ENCODE results near the gene ATG7. TPM values are rescaled to one million over a fixed set of nuclear protein-coding genes. Genes with fewer than 3 reads are reported as not detected.

ATG7 gene, protein sequence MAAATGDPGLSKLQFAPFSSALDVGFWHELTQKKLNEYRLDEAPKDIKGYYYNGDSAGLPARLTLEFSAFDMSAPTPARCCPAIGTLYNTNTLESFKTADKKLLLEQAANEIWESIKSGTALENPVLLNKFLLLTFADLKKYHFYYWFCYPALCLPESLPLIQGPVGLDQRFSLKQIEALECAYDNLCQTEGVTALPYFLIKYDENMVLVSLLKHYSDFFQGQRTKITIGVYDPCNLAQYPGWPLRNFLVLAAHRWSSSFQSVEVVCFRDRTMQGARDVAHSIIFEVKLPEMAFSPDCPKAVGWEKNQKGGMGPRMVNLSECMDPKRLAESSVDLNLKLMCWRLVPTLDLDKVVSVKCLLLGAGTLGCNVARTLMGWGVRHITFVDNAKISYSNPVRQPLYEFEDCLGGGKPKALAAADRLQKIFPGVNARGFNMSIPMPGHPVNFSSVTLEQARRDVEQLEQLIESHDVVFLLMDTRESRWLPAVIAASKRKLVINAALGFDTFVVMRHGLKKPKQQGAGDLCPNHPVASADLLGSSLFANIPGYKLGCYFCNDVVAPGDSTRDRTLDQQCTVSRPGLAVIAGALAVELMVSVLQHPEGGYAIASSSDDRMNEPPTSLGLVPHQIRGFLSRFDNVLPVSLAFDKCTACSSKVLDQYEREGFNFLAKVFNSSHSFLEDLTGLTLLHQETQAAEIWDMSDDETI
- 10 to 100 TPM; 31.0 to 33.1 TPM for total RNA-seq

DNA sequence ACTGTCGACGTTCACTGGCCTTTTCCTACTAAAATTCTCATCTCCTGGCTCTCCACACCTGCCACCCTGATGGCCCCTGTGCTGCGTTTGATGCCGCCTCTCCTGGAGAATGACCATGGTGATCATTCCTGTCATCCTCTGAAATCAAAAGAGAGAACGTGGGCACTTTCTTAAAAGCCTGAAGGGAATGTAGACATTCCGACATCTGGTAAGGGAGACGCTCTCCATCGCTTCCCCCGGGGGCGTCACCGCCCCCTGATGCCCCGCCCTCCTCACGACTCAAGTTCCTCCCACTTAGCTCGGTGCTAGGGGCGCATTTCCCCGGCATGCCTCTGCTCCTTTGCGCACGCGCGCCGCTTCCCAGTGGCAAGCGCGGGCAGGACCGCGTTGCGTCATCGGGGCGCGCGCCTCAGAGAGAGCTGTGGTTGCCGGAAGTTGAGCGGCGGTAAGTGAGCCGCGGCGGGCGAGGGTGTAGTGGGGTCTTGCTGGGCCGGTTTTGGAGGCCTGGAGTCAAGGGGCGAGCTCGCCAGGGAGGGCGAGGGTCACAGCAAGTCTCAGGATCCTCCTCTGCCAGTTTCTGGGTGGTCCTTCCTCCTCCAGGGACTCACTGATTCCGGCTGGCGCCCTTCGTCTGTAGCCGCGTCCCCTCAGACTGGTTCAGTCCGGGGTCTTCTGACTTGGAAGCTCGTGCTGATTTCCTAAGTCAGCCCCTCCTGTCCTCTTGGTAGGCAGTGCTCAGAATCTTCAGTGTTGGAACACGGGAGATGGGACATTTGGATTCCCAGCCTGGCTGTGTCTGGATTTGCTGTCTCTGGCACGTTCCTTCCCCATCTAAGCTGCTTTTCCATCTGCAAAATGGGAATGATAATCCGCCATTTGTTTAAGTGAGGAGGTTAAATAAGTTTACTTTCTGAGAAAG is at the start of gene ATG7:
Gene ATG7 (plus strand): TSS at position 412 of the 919 bp plus-strand sequence. CDS start 26,299 bp downstream, outside the sequence.
- DNase-seq, result peak; percentile 98
- no peaks in the 10 kb centered on the region for H3K27me3 Mint-ChIP-seq
- POLR2A ChIA-PET, result interaction anchor here (0.6 to 2.5 kb wide), 12 partner anchors 10 to 1973 kb away, joined by 3 to 15 read pairs (median 4); no protein-coding TSS in a partner anchor
- peaks cover 46% of the 10 kb centered on the region for H3K4me1 Mint-ChIP-seq (ENCODE audit: low read depth)
- peak within 1 kb of the TSS; percentile 85 for H3K4me3 Mint-ChIP-seq
- peak; percentile 99 for ATAC-seq
- H3K27ac Mint-ChIP-seq, result peak within 1 kb of the TSS; percentile 95
- TF ChIP-seq, protein P1, sequence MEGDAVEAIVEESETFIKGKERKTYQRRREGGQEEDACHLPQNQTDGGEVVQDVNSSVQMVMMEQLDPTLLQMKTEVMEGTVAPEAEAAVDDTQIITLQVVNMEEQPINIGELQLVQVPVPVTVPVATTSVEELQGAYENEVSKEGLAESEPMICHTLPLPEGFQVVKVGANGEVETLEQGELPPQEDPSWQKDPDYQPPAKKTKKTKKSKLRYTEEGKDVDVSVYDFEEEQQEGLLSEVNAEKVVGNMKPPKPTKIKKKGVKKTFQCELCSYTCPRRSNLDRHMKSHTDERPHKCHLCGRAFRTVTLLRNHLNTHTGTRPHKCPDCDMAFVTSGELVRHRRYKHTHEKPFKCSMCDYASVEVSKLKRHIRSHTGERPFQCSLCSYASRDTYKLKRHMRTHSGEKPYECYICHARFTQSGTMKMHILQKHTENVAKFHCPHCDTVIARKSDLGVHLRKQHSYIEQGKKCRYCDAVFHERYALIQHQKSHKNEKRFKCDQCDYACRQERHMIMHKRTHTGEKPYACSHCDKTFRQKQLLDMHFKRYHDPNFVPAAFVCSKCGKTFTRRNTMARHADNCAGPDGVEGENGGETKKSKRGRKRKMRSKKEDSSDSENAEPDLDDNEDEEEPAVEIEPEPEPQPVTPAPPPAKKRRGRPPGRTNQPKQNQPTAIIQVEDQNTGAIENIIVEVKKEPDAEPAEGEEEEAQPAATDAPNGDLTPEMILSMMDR (IDR thresholded peaks at IDR 0.05), result no peak
- H3K36me3 Mint-ChIP-seq (ENCODE audit: low read depth), result peaks cover 33% of the 10 kb centered on the region
- CTCF ChIA-PET, result interaction anchor here (0.7 to 3.1 kb wide), 7 partner anchors 12 to 1497 kb away, joined by 3 to 13 read pairs (median 6); no protein-coding TSS in a partner anchor
- H3K9me3 Mint-ChIP-seq, result peaks cover 8% of the 10 kb centered on the region
- intact Hi-C loops (cut with micrococcal nuclease), result no loop called here

DNA sequence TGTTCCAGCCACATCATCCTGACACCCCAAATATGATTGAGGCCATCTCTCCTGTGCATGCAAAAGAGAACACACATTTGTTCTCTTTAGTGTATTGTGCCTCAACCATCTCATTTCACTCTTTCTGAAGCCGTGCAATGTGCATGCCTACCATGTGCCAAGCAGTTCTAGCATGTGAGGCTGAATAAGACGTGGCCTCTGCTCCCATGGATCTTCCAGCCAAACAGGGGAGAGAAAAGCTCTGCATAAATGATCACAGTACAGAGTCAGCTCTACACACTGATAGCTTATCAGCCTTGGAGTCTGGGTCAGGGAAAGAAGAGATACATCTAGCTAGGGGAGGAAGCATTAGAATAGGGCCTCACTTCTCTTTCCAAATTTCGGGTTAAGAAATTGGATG is 48.2 kb upstream of the ATG7 start:
- intact Hi-C loops (cut with micrococcal nuclease), result no loop called here
- POLR2A ChIA-PET, result no interaction called here
- no peaks in the 10 kb centered on the region for H3K36me3 Mint-ChIP-seq (ENCODE audit: low read depth)
- DNase-seq (no peak), ATAC-seq (no peak)
- TF ChIP-seq, protein P1 (IDR thresholded peaks at IDR 0.05), result no peak
- H3K4me1 Mint-ChIP-seq (ENCODE audit: low read depth), result peaks cover 16% of the 10 kb centered on the region
- no peaks in the 10 kb centered on the region for H3K9me3 Mint-ChIP-seq
- peaks cover 1% of the 10 kb centered on the region for H3K27me3 Mint-ChIP-seq
- H3K4me3 Mint-ChIP-seq, result no peak overlapping the region
- CTCF ChIA-PET, result no interaction called here
- H3K27ac Mint-ChIP-seq, result no peak overlapping the region

DNA sequence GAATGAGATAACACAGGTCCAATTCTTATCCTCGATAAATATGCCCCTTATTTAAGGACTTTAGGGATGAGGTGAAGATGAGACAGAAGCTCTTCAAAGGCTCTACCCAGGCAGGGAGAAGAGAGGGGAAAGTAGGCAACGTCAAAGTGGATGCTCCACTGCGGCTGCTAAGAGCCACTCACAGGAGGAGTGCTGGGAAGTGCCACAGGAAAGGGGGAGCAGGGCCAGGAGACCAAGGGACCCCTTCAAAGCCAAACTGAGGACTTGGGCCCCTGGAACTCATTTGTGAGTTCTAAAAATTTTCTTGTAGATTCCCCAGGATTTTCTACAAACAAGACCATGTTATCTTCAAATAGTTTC is 47.3 kb upstream of the ATG7 start:
- no peaks in the 10 kb centered on the region for H3K9me3 Mint-ChIP-seq
- no peaks in the 10 kb centered on the region for H3K27me3 Mint-ChIP-seq
- intact Hi-C loops (cut with micrococcal nuclease), result no loop called here
- H3K27ac Mint-ChIP-seq, result no peak overlapping the region
- ATAC-seq, result no peak
- peaks cover 16% of the 10 kb centered on the region for H3K4me1 Mint-ChIP-seq (ENCODE audit: low read depth)
- ChIA-PET CTCF (no interaction called here), POLR2A (no interaction called here)
- no peak for DNase-seq
- H3K4me3 Mint-ChIP-seq, result no peak overlapping the region
- TF ChIP-seq, protein P1 (IDR thresholded peaks at IDR 0.05), result no peak
- no peaks in the 10 kb centered on the region for H3K36me3 Mint-ChIP-seq (ENCODE audit: low read depth)

DNA sequence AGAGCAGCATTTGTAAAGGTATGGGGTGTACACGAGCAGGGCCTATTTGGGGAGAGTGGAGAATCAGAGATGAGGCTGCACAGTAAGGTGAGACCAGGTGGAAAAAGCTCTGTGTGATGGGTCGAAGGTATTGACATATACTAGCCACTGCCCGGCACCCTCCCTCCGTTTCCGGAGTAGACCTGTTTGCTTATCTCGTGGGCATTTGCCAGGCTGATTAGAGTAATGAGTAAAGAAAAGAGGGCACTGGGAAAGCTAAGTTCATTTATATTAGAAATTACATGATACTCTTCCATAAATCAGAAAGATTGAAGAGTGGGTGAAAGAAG is 46.2 kb upstream of the ATG7 start:
- TF ChIP-seq, protein P1 (IDR thresholded peaks at IDR 0.05), result no peak
- H3K27me3 Mint-ChIP-seq, result no peaks in the 10 kb centered on the region
- no peak overlapping the region for H3K4me3 Mint-ChIP-seq
- no peak overlapping the region for H3K27ac Mint-ChIP-seq
- no peaks in the 10 kb centered on the region for H3K9me3 Mint-ChIP-seq
- intact Hi-C loops (cut with micrococcal nuclease), result no loop called here
- POLR2A ChIA-PET, result interaction anchor here (0.9 kb wide), 1 partner anchor 10 kb away, joined by 3 read pairs; no protein-coding TSS in a partner anchor
- ATAC-seq (no peak), DNase-seq (no peak)
- CTCF ChIA-PET, result interaction anchor here (0.8 to 1.5 kb wide), 2 partner anchors 10 to 11 kb away, joined by 3 to 4 read pairs; no protein-coding TSS in a partner anchor
- H3K36me3 Mint-ChIP-seq (ENCODE audit: low read depth), result no peaks in the 10 kb centered on the region
- peaks cover 16% of the 10 kb centered on the region for H3K4me1 Mint-ChIP-seq (ENCODE audit: low read depth)
